GM20431 (cell line): ENCODE results near the gene PRPF38B.
"Not testable (repeated sequence)": the region's sequence is repeated elsewhere in the genome, so short reads cannot be mapped to it uniquely, and the experiment has no call there.

Experiments used
- in situ Hi-C: fragments of 300-500 bp; cut with MseI, MboI; formaldehyde crosslinking; loops from one replicate; pipeline ENCODE4 v1.15.0; 2020; ENCODE audit warnings: low sequenced_read_pairs; ENCODE audit not compliant: unreplicated experiment

Gene PRPF38B, protein sequence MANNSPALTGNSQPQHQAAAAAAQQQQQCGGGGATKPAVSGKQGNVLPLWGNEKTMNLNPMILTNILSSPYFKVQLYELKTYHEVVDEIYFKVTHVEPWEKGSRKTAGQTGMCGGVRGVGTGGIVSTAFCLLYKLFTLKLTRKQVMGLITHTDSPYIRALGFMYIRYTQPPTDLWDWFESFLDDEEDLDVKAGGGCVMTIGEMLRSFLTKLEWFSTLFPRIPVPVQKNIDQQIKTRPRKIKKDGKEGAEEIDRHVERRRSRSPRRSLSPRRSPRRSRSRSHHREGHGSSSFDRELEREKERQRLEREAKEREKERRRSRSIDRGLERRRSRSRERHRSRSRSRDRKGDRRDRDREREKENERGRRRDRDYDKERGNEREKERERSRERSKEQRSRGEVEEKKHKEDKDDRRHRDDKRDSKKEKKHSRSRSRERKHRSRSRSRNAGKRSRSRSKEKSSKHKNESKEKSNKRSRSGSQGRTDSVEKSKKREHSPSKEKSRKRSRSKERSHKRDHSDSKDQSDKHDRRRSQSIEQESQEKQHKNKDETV

DNA sequence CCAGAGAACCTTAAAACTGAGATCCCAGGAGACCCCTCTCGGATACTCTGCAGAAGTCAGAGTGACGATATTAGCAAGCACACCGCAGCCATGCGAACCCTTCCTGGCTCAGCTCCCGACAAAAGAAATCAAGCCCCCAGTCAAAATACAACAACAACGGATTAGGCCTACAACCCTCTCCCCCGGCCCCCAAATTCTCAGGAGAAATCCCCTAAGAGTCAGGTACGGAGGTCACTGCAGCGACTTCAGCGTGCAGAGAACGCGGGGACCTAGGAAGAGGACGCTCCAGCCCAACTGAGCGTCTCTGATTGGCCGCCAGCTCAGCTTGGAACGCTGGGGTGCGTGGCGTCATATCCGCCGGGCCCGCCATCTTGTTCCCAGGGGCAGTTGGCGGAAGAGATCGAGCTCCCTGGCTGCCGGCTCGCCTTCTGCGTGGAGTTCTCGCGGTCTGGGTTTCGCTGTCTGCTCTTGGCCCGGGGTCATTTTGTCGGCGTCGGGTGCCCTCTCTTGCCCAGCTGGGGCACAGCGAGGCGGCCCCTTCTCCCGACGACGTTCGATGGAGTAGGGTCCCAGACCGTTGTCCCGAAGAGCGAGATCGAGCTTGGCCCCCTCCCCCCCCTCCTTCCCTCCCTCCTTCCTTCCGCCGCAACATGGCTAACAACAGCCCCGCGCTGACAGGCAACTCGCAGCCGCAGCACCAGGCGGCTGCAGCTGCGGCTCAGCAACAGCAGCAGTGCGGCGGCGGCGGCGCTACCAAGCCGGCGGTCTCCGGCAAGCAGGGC is at the start of gene PRPF38B:
Gene PRPF38B, plus strand, starts transcription at position 369 of the 782 bp plus-strand sequence. Its CDS starts 282 bp downstream, at position 651.
- in situ Hi-C loops = no loop called here

DNA sequence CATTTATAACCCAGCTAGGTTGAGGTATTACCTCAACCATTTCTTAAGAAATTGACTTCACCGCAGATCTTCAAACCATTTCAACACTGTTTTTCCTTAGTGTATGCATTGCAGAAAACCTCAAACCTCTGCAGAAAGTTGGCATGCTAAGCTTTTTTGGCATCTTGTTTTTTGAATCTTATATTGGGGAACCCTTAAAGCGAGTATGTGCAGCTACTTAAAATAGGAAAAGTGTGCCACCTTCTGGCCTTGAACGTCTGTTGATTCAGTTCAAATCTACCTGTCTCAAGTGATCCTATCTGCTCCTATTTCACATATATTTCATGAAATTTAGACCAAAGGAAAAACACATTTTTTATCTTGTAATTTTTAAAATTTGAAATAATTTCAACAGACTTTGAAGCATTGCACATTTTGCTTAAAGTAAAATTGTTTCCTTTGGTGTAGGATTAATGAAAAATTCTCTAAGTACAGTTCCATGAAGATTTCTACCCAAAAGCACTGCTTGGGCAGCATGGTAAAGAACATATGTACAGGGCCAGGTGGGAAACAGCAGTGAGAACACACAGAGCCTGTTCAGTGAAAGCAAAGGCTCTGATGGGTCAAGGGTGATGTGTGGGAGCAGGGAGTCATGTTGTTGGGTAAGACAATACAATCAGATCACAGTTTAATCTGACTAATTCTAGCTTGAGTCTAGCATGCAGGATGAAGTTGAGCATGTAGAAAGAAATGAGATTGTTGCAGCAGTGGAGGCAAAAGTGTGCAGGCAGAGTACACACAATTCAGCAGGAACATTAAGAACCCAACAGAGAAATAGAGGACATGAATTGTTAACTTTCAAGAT is 48.4 kb upstream of the PRPF38B start:
- in situ Hi-C loops = no loop called here

DNA sequence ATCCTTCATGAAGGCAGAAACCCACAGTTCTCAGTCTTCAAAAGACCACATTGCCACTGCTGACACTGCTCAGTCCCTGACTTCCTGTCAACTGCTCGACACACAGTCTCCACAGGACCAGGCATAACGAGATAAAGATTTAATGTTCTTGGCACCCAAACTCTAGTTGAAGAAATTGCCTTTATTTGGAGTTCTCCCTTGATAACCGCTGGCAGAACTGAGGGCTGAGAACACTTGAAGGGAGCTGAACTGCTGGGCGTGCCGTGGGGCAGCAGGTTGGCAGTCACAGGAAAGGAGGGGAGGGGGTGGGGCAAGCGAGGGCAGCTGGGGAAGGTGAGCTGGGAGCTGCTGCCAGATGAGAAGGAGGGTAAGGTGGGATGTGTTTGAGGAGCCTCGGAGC is 47.1 kb upstream of the PRPF38B start:
- in situ Hi-C loops = no loop called here

DNA sequence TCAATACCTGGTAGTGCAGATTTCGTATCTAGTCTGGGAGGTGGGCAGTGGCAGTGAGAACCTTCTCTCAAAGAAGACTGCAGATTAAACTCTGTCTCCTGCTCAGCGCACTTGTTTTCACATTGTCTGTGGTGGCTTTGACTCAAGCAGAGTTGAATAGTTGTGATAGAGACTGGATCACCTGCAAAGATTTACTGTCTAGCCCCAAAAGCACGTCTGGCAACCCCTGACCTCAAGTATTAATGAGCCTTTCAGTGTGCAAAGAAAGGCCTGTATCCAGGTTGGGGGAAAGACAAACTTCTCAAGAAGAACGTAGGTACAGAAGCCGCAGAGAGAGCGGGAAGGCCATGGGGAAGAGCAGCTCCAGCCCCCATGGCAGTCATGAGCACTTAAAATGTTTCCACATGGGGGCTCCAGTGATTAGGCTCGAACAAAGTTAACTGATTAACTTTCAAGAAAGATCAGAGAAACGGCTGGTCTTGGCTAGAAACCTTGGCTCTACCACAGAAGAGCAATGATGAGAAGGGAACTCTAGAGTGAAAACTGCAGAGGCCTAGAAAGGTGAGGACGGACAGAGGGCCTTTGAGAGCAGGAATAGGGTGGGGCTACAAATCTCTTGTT is 46.4 kb upstream of the PRPF38B start:
- in situ Hi-C loops = no loop called here

DNA sequence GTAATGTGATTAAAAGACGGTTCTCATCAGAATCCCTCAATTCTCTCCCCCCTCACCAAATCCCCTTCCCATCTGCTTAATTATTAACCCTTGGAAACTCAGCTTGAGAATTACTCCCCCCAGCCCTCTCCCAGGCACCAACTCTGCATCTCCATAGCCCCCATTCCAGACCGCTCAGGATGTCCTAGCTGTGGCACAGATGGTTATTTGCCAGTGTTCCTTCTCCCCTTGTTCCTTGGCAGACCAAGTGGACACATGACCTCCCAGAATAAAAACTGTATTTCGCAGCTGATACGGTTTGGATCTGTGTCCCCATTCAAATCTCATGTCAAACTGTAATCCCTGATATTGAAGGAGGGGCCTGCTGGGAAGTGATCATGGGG is 45.9 kb upstream of the PRPF38B start:
- in situ Hi-C loops = no loop called here

DNA sequence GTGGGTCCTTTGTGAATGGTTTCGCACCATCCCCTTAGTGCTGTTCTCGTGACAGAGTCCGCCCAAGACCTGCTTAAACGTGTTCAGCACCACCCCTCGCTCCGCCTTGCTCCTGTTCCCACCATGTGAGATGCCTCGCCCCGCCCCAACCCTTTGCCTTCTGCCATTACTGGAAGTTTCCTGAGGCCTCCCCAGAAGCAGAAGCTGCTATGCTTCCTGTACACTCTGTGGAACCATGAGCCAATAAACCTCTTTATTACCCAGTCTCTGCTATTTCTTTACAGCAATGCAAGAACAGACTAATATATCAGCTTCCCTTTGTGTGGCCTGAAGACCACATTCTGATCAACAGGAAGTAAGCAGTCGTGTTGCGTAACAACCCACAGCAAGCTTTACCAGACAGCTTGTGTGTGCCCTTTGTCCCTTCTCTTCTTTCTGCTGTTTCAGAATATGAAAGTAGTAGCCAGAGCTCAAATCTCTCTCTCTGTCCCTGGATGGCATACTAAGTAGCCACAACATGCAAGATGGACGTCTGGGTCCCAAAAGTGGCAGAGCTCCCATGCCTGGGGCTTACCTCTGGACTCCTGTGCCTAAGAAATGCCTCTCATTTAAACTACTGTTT is 45.4 kb upstream of the PRPF38B start:
- in situ Hi-C loops = no loop called here

DNA sequence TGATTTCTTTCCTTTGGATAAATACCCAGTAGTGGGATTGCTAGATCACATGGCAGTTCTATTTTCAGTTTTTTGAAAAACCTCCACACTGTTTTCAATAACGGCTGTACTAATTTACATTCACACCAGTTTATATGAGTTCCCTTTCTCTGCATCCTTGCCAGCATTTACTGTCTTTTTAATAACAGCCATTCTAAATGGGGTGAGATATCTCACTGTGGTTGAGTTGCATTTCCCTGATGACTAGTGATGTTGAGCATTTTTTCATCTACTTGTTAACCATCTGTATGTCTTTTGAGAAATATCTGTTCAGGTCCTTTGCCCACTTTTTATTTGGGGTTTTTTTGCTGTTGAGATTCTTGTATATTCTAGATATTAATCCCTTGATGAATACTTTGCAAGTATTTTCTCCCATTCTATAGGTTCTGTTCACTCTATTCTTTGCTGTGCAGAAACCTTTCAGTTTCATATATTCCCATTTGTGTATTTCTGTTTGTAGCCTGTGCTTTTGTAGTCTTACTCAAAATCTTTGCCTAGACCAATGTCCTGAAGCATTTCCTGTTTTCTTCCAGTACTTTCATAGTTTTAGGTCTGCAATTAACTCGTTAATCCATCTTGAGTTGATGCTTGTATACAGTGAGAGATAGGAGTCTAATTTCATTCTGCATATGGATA is 38.5 kb upstream of the PRPF38B start:
- in situ Hi-C loops = no loop called here

DNA sequence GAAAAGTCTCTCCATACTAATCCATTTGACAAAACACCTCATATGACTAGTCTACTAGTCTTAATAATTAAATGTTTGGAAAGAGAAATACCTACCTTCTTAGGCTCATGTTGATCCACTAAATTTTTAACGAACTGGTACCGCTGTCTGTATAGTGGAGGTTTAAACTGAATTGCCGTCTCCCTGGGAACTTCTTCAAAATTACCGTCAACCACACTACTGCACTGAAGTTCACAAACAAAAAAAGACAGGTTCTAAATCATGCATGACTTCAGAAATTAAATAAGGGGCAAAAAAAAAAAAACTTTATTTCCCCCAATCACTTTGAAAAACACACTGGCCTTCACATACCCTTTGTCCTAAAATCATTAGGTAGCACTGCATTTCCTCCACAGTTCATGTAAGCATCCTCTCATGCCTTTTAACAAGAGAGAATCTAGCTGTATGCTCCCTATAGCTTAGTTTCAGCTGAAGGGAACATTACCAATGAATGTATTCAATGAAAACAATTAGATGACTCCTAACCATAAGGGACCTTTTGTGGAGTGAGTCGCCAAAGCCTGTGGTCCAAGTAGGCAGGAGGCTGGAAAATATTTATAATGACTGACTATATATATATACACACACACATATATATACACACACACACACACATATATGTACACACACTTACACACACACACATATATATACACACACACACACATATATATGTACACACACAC is 34.6 kb upstream of the PRPF38B start:
- in situ Hi-C loops = no loop called here

DNA sequence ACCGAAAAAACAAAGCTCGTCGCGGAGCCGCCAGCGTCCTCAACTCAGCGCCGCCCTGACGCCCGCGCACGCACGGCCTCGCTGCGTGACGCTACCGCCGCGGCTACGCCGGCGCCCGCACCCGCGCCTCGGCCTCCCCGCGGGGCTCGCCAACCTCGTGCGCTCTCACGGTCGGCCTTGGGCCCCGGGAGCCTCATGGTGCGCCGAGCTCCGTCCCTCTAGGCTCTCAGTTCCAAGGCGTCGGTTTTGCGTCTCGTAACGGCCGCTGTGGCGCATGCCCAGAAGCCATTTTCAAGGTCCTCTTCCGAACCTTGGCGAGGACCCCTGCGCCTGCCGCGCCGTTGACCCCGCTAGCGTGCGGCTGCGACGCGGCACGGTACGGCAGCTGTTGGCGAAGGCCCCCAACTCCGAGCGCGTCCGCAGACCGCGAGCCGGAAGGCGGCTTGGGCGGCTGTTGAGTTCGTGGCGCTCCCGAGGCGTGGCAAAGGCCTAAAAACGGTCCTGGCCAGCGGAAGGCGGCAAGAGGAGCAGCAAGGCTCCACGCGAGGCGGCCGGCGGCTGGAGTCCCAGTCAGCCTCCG is 31.0 kb upstream of the PRPF38B start, which contains the start of gene HENMT1:
Gene HENMT1, minus strand, starts transcription at position 64 of the 580 bp plus-strand sequence. CDS start 1,209 bp downstream, outside the sequence.
- in situ Hi-C loops = no loop called here

DNA sequence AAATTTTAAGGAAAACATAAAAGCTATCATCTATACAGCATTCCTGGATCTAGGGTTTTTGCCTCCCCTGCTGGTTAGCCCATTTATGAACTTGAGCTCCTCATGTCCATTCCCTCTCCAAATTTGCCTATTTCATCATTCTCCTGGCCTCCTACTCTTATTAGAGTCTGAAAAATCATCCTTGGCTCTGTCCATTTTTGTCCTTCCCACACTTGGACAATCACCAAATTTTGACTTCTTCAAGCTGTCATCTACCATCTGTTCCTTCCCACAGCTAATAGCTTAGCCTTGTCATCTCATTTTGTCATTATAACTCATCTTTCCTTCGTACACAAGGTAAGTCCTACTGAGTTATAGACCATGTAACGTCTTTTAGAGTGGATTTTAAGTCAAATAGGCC is 29.0 kb upstream of the PRPF38B start:
- in situ Hi-C loops = no loop called here

DNA sequence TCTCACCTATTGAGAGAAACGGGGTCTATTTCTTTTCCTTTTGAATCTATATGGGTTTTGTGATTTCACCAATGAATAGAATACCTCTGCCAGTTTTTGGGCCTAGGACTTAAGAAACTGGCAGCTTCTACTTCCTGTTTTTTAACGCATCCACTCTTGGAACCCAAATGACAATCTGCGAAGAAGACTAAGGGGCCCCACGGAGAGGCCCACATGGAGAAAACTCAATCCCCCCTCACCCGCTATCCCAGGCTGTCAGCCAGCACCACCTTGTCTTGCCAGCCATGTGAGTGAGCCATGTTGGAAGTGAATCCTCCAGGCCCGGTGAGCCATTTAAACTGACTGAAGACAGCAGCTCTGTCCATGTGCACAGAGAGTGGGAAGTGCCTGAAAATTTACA is 27.6 kb upstream of the PRPF38B start:
- in situ Hi-C loops = no loop called here

DNA sequence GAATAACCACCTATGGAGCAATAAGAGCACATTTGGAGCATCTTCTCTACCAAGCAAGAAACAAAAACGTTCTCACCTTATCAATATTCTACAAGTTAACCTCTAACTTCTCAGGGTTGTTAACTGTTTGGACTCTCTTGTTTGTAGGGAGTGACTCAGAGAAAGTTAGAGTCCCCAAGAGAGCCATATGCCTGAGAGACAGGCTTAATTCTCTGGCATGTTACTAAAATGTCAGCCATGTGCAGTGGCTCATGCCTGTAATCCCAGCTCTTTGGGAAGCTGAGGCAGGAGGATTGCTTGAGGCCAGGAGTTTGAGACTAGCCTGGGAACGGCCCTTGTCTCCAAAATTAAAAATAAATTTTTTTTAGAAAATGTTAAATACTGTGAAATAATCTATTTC is 27.0 kb upstream of the PRPF38B start:
- in situ Hi-C loops = no loop called here

DNA sequence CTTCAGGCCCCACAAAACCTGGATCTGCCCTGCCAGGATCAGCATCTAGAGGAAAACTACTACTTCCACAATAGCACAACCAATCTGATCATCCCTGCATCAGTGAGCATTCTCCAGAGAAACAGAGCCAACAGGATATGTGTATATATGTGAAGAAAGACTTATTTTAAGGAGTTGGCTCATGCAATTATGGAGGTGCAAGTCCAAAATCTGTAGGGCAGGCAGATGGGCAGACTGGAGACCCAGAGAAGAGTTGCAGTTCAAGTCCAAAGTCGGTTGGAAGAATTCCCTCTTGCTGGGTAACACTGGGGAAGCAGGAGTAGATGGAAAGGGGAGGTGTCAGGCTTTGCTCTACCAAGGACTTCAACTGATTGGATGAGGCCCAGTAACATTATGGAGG is 26.3 kb upstream of the PRPF38B start:
- in situ Hi-C loops = no loop called here

DNA sequence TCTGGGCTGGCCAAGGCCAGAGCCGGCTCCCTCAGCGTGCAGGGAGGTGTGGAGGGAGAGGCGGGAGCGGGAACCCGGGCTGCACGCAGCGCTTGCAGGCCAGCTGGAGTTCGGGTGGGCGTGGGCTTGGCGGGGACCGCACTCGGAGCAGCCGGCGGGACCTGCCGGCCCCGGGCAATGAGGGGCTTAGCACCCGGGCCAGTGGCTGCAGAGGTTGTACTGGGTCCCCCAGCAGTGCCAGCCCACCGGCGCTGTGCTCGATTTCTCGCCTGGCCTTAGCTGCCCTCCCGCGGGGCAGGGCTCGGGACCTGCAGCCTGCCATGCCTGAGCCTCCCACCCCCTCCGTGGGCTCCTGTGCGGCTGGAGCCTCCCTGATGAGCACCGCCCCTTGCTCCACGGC is 24.7 kb upstream of the PRPF38B start:
- in situ Hi-C loops = not testable (repeated sequence)

DNA sequence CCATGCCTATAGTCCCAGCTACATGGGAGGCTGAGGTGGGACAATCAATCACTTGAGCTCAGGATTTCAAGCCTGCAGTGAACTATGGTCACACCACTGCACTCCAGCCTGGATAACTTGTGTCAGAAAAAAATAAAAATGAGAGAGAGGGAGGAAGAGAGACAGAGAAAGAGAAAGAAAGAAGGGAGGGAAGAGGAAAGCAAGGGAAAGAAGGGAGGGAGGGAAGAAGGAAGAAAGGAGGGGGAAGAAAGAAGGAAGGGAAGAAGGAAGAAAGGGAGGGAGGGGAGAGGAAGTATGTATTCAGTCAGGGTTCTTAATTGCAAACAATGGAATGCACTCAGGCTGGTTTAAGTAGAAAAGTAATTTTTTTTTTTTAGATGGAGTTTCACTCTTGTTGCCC is 23.3 kb upstream of the PRPF38B start:
- in situ Hi-C loops = no loop called here

DNA sequence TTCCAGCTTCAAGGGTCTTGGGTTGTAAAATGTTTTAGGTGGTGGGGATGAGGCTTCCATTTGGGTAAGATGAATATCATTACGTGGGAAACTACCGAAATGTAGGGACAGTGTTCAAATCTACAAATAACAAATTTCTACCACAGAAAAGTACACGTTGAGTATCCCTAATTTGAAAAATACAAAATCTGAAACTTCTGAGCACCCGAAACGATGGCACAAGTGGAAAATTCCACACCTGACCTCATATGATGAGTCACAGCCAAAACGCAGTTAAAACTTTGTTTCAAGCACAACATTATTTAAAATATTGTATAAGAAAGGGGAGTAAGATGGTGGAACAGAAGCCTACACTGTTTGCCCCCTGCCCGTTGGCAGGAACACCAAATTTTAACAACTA is 22.4 kb upstream of the PRPF38B start:
- in situ Hi-C loops = no loop called here

DNA sequence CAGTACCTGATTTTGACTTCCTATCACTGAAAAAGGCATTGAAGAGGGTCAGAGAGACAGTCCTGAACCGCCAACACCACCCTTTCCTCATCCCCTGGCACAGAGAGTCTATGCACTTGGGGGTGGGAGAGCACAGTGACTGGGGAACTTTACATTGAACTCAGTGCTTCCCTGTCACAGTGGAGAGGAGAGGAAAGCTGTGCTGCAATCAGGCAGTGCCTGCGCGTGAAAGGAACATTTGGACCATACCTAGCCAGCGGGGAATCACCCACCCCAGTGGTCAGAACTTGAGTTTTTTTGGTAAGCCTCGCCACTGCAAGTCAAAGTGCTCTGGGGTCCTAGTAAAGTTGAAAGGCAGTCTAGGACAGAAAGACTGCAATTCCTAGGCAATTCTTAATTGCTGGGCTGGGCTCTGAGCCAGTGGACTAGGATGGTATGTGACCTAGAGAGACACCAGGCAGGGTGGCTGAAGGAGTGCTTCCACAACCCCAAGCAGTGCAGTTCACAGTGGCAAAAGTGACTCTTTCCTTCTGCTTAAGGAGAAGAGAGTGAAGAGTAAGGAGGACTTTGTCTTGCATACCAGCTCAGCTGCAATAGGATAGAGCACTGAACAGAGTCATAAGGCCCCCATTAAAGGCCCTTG is 21.9 kb upstream of the PRPF38B start:
- in situ Hi-C loops = no loop called here
